ENCODE data around the gene XAF1.
A peak's percentile ranks its signal among the peaks of the same experiment; 100 is the strongest.

XAF1 gene

GRCh38 chr17:6775871-6776405, 20.1 kb downstream of the XAF1 start, which contains the start of gene FBXO39:
Gene FBXO39 (plus strand): TSS chr17:6776215. CDS start chr17:6779869, 3,654 bp downstream.
- Mint-ChIP-seq H3K4me3 (no peak within 1 kb of the TSS), H3K27ac (no peak within 1 kb of the TSS), H3K36me3 (ENCODE audit: low read depth) (peaks cover 34% of the 10 kb centered on the region), H3K4me1 (peaks cover 2% of the 10 kb centered on the region), H3K27me3 (peaks cover 37% of the 10 kb centered on the region), H3K9me3 (peaks cover 32% of the 10 kb centered on the region)
- ATAC-seq: no peak
- DNase-seq: no peak

GRCh38 chr17:6779411-6779810, 23.6 kb downstream of the XAF1 start:
- Mint-ChIP-seq H3K4me3 (no peak overlapping the region), H3K4me1 (peaks cover 4% of the 10 kb centered on the region), H3K36me3 (ENCODE audit: low read depth) (peaks cover 4% of the 10 kb centered on the region), H3K27ac (no peak overlapping the region), H3K9me3 (peaks cover 18% of the 10 kb centered on the region), H3K27me3 (peaks cover 65% of the 10 kb centered on the region)
- DNase-seq: no peak
- no peak for ATAC-seq

- peaks cover 16% of the 10 kb centered on the region for H3K9me3 Mint-ChIP-seq
- peaks cover 4% of the 10 kb centered on the region for H3K4me1 Mint-ChIP-seq
- no peak overlapping the region for H3K4me3 Mint-ChIP-seq
- H3K27me3 Mint-ChIP-seq: peaks cover 67% of the 10 kb centered on the region
- DNase-seq (no peak), ATAC-seq (no peak)
- H3K36me3 Mint-ChIP-seq (ENCODE audit: low read depth): peaks cover 2% of the 10 kb centered on the region
- H3K27ac Mint-ChIP-seq: no peak overlapping the region
Observed at GRCh38 chr17:6780001-6780400, 24.2 kb downstream of the XAF1 start.

- H3K36me3 Mint-ChIP-seq (ENCODE audit: low read depth): peaks cover 2% of the 10 kb centered on the region
- H3K27ac Mint-ChIP-seq: no peak overlapping the region
- peaks cover 70% of the 10 kb centered on the region for H3K27me3 Mint-ChIP-seq
- peaks cover 24% of the 10 kb centered on the region for H3K9me3 Mint-ChIP-seq
- ATAC-seq (peak; percentile 84), DNase-seq (no peak)
- H3K4me1 Mint-ChIP-seq: peaks cover 4% of the 10 kb centered on the region
- no peak overlapping the region for H3K4me3 Mint-ChIP-seq
Observed at GRCh38 chr17:6780886-6781285, 25.0 kb downstream of the XAF1 start.

GRCh38 chr17:6782244-6782643, 26.4 kb downstream of the XAF1 start:
- Mint-ChIP-seq H3K9me3 (peaks cover 28% of the 10 kb centered on the region), H3K36me3 (ENCODE audit: low read depth) (peaks cover 4% of the 10 kb centered on the region), H3K27ac (no peak overlapping the region), H3K27me3 (peaks cover 76% of the 10 kb centered on the region), H3K4me1 (peaks cover 2% of the 10 kb centered on the region), H3K4me3 (no peak overlapping the region)
- DNase-seq (no peak), ATAC-seq (no peak)

GRCh38 chr17:6786618-6787017, 30.8 kb downstream of the XAF1 start:
- ATAC-seq (no peak), DNase-seq (no peak)
- no peak overlapping the region for H3K27ac Mint-ChIP-seq
- peaks cover 28% of the 10 kb centered on the region for H3K9me3 Mint-ChIP-seq
- no peaks in the 10 kb centered on the region for H3K4me1 Mint-ChIP-seq
- no peak overlapping the region for H3K4me3 Mint-ChIP-seq
- H3K27me3 Mint-ChIP-seq: peaks cover 69% of the 10 kb centered on the region
- H3K36me3 Mint-ChIP-seq (ENCODE audit: low read depth): peaks cover 4% of the 10 kb centered on the region

GRCh38 chr17:6787081-6787693, 31.3 kb downstream of the XAF1 start:
- H3K9me3 Mint-ChIP-seq: peaks cover 28% of the 10 kb centered on the region

GRCh38 chr17:6789146-6789545, 33.3 kb downstream of the XAF1 start:
- Mint-ChIP-seq H3K4me3 (no peak overlapping the region), H3K27ac (no peak overlapping the region), H3K9me3 (peaks cover 13% of the 10 kb centered on the region), H3K36me3 (ENCODE audit: low read depth) (peaks cover 2% of the 10 kb centered on the region), H3K27me3 (peaks cover 58% of the 10 kb centered on the region), H3K4me1 (no peaks in the 10 kb centered on the region)
- no peak for DNase-seq
- ATAC-seq: no peak

More at GRCh38 chr17:6787081-6787693, 31.3 kb downstream of the XAF1 start:
- Mint-ChIP-seq H3K4me1 (no peaks in the 10 kb centered on the region), H3K36me3 (ENCODE audit: low read depth) (peaks cover 4% of the 10 kb centered on the region), H3K4me3 (no peak overlapping the region), H3K27me3 (peaks cover 66% of the 10 kb centered on the region), H3K27ac (no peak overlapping the region)
- ATAC-seq (no peak), DNase-seq (no peak)

- Mint-ChIP-seq H3K9me3 (no peaks in the 10 kb centered on the region), H3K27me3 (peaks cover 24% of the 10 kb centered on the region), H3K4me1 (no peaks in the 10 kb centered on the region), H3K4me3 (no peak overlapping the region), H3K36me3 (ENCODE audit: low read depth) (no peaks in the 10 kb centered on the region), H3K27ac (no peak overlapping the region)
- ATAC-seq (no peak), DNase-seq (no peak)
Observed at GRCh38 chr17:6793748-6794493, 38.1 kb downstream of the XAF1 start.

GRCh38 chr17:6796017-6796886, 40.4 kb downstream of the XAF1 start:
- ATAC-seq: no peak
- Mint-ChIP-seq H3K4me3 (no peak overlapping the region), H3K9me3 (no peaks in the 10 kb centered on the region), H3K36me3 (ENCODE audit: low read depth) (no peaks in the 10 kb centered on the region), H3K4me1 (no peaks in the 10 kb centered on the region), H3K27ac (no peak overlapping the region), H3K27me3 (peaks cover 14% of the 10 kb centered on the region)
- no peak for DNase-seq

- no peaks in the 10 kb centered on the region for H3K36me3 Mint-ChIP-seq (ENCODE audit: low read depth)
- no peak overlapping the region for H3K4me3 Mint-ChIP-seq
- peaks cover 14% of the 10 kb centered on the region for H3K27me3 Mint-ChIP-seq
- H3K27ac Mint-ChIP-seq: no peak overlapping the region
- DNase-seq: no peak
- no peaks in the 10 kb centered on the region for H3K9me3 Mint-ChIP-seq
- no peaks in the 10 kb centered on the region for H3K4me1 Mint-ChIP-seq
- no peak for ATAC-seq
Observed at GRCh38 chr17:6796887-6797490, 41.1 kb downstream of the XAF1 start.

- no peaks in the 10 kb centered on the region for H3K9me3 Mint-ChIP-seq
- H3K4me1 Mint-ChIP-seq: no peaks in the 10 kb centered on the region
- H3K36me3 Mint-ChIP-seq (ENCODE audit: low read depth): no peaks in the 10 kb centered on the region
- no peak overlapping the region for H3K27ac Mint-ChIP-seq
- no peak overlapping the region for H3K4me3 Mint-ChIP-seq
- peaks cover 8% of the 10 kb centered on the region for H3K27me3 Mint-ChIP-seq
- ATAC-seq (no peak), DNase-seq (no peak)
Observed at GRCh38 chr17:6797718-6798351, 42.0 kb downstream of the XAF1 start.

- no peaks in the 10 kb centered on the region for H3K4me1 Mint-ChIP-seq
- no peaks in the 10 kb centered on the region for H3K36me3 Mint-ChIP-seq (ENCODE audit: low read depth)
- DNase-seq (no peak), ATAC-seq (no peak)
- H3K27ac Mint-ChIP-seq: no peak overlapping the region
- H3K4me3 Mint-ChIP-seq: no peak overlapping the region
- no peaks in the 10 kb centered on the region for H3K9me3 Mint-ChIP-seq
- H3K27me3 Mint-ChIP-seq: peaks cover 4% of the 10 kb centered on the region
Observed at GRCh38 chr17:6799738-6800137, 43.9 kb downstream of the XAF1 start.
